GM19397 (cell line): ENCODE results near the gene ARAF.
"Not testable (repeated sequence)": the region's sequence is repeated elsewhere in the genome, so short reads cannot be mapped to it uniquely, and the experiment has no call there.

Source experiments
- ATAC-seq: cut with Tn5 transposase; IDR thresholded peaks from one replicate; pipeline ENCODE4 v1.9.1; 2021; ENCODE audit warnings: mild to moderate bottlenecking, moderate library complexity; ENCODE audit not compliant: unreplicated experiment

The ARAF gene

DNA sequence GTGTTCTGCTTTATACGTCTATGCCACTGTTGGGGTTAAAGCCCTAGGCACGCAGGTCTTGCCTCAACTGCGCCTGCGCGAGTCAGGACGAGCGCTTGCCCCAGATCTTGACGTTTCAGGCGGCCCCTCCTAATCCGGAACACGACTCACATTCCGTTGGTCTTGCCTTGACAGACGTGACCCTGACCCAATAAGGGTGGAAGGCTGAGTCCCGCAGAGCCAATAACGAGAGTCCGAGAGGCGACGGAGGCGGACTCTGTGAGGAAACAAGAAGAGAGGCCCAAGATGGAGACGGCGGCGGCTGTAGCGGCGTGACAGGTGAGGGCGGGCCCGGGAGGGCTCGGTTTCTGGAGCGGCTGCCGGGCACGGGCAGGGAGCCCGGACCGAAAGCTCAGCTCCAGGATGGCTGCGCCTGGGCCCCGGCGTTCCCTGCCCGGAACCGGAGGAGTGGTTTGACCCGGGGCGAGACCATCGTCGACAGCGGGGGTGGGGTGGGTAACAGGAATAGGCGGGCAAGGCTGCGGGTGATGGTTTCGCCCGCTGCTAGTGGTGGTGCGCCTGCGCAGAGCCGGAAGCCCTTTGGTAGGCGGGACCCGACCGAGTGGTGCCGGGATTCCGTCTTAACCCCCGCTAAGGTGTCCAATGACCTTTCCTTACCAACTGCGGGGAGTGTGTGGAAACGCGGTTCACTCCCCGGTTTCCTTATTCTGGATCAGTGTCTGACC is at the start of gene ARAF:
Gene ARAF, plus strand, starts transcription at position 272 of the 725 bp plus-strand sequence. CDS start 1,763 bp downstream, outside the sequence.
- peak; percentile 86 for ATAC-seq

DNA sequence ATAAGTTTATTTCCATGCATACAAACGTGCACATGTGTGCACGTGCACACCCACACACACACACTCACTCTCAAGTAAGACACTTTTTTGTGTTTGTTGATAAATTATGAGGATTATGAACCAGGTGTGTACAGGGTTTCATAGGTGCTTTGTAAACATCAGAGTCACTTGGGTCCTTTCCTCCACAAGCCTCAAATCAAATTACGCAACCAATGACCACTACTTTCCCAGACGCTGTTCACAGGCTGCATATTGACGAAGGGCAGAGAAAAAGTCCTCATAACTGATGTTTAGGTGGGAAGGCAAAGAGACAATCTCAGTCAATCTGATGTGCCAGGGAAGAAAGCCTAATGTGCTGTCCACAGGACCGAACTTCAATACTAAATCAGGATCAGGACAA is 48.6 kb upstream of the ARAF start:
- ATAC-seq, result not testable (repeated sequence)

DNA sequence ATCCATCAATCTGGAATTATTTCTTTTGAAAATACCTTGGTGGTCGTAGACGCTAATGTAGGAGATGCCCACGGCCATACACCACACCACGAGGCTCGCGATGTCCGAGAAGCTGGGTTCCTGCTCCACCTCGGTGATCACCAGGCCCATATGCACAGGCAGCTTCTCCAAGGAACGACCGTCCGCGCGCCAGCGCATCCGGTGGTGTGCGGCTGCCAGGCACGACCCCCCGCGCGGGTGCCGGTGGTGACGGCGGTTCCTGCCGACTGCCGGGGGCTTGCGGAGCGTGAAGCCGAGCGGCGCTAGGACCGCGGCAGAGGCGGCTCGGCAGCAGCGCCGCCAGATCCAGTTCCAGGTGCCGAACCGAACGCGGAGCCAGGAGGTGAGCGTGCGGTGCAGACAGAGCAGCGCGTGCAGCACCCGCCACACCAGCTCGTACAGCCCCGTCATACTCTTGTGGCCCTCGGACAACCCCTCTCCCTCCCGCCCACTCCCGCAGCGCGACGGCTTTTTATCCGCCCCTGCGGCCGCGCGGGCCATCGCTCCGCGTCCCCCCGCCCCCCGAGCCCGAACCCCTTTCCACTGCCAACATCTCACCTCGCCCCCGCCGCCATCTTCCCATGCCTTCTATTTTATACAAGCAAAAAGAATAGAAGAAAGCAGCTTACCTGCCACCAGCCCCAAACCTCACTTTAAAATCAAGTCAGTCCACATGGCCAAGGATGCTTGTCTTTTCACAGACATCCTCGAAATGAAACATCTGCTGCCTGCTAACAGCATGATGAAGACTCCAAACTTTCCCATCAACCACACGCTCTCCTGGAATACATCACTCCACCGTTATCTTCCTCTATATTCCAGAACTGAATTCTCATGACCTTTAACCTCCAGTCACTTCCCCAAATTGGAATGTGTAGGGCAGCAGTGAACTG is 47.7 kb upstream of the ARAF start:
- peak; percentile 67 for ATAC-seq

DNA sequence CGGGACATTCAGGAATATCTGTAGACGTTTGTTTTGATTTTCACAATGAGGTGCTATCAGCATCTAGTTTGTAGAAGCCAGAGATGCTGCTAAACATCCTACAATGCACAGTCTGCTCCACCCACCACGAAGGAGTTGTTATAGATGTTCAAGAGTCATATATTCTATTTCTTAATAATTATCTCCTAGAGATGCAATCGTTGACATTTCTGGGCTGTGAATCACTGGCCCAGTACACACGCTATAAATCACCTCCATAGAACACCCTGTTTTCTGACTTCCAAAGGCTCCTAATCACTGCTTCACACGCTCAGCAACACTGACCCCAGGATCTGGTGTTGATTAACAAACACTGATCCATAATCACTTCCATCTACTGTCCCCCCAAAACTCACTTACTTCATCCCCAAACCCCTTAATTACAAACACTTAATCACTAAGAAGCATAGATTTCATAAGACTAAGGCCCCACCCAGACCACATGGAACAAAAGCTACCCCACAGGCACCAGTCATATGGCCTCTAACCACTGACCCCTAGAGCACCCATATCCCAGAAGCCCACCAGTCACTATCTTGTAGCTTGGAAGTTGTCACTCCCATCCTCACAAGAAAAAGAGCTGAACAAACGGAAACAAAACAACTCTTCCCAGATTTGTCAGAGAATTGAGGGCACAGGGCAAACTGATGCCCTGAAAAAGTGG is 46.3 kb upstream of the ARAF start:
- ATAC-seq, result no peak

DNA sequence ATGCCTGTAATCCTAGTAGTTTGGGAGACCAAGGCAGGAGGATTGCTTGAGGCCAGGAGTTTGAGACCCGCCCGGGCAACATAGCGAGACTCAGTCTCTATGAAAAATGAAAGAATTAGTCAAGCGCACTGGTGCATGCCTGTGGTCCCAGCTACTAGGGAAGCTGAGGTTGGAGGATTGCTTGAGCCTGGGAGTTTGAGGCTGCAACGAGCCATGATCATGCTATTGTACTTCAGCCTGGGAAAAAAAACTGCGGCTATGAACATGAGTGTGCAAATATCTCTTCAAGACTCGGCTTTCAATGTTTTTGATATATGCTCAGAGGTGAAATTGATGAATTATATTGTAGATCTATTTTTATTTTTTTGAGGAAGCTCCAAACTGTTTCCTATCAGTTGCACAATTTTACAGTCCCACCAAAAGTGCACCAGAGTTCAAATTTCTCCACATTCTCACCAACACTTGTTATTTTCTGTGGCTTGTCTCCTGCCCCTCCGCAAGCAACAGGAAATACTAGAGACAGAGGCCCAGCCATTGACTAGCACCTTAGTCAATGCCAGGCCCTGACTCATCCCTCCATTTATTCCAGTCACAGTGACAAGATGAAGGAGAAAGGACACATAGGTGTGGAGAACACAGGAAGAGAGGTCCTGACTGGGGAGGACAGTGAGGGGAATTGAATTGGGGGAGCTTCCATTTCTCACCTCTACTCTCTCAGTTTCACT is 44.9 kb upstream of the ARAF start:
- ATAC-seq, result no peak

DNA sequence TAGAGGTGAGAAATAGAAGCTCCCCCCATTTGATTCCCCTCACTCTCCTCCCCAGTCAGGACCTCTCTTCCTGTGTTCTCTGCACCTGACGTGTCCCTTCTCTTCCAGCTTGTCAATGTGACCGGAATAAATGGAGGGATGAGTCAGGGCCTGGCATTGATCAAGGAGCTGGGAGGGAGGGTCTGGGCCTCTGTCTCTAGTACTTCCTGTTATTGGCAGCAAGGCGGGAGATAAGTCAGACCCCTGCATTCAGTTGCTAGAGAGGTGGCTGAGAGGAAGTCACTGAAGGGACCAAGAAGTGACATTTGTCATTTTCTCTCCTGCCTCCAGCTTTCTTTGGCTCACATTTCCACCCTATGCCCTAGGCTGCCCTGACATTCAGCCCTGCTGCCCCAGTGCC is 42.9 kb upstream of the ARAF start:
- ATAC-seq, result no peak

DNA sequence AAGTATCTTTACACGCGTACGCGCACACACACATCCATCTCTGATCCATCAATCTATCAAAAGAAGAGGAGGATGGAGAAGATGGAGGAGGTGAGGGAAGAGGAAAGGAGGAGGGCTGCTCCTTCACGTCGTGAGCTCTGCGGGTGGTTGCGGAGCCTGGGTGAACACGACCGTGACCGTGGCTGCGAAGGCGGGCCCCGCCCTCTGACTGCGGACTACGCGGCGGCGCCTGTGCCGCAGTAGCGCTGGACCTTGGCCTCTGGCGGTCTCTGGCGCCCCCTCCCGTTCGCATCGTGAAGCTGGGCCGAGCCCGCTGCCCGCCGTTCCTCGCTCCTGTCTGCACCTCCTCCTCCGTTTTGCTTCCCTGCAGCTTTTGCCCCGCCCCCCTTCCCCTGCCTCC is 37.7 kb upstream of the ARAF start:
- ATAC-seq, result peak; percentile 93

DNA sequence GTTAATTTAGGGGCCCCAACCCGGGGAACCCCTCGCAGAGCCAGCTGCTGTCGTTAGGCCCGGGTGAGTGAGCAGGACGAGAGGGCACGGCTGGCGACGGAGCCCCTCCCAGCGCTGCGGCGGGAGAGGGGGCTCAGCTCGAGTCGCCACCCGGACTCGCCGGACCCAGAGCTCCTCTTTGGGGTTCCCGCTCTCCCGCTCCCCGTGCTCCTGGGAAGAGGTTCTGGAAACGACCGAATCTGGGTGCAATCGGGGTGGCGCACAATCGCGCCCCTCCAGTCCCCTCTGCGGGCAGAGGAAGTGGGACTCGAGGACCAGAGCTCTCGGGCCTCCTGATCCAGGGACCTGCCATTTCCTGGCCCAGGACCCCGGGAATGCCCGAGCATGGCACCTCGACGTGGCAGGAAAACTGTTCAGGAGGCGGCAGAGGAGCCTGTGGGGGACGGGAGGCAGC is 37.3 kb upstream of the ARAF start:
- ATAC-seq, result no peak

DNA sequence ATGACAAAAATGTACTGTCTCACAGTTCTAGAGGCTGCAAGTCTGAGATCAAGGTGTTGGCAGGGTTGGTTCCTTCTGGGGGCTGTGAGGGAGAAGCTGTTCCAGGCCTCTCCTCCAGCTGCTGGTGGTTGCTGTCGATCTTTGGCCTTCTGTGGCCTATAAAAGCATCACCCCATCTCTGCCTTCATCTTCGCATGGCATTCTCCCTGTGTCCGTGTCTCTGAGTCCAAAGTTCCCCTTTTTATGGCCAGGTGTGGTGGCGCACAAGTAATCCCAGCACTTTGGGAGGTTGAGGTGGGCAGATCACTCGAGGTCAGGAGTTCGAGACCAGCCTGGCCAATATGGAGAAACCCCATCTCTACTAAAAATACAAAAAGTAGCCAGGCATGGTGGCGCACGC is 31.5 kb upstream of the ARAF start:
- no peak for ATAC-seq

DNA sequence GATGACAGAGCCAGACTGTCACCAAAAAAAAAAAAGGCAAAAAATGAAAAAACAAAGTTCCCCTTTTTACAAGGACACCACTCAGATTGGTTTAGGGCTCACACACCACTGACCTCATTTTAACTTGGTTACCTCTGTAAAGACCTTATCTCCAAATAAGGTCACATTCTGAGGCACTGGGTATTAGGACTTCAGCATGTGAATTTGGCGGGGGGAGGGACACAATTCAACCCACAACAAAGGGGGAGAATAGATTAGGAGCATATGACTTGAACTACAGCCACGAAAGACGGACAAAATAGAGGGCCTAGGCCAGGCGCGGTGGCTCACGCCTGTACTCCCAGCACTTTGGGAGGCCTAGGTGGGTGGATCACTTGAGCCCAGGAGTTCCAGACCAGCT is 31.0 kb upstream of the ARAF start:
- no peak for ATAC-seq

DNA sequence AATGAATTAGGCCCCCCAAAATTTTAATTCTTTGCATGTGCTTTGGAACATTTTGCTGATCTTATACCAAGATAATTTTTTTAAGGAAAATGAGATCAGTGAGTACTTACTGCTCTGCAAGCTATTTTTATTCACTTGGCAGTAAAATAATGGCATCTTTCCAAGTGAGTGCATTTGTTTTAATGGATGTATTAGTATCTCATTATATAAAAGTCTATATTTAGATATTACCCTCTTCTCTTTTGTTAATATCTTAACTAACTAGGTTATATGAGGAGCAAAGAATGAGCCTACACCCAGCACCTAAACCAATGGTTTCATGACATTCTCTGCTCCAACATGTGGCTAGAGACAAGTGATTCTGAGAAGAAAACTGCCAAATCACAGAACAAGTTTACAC is 21.1 kb upstream of the ARAF start:
- ATAC-seq, result no peak

DNA sequence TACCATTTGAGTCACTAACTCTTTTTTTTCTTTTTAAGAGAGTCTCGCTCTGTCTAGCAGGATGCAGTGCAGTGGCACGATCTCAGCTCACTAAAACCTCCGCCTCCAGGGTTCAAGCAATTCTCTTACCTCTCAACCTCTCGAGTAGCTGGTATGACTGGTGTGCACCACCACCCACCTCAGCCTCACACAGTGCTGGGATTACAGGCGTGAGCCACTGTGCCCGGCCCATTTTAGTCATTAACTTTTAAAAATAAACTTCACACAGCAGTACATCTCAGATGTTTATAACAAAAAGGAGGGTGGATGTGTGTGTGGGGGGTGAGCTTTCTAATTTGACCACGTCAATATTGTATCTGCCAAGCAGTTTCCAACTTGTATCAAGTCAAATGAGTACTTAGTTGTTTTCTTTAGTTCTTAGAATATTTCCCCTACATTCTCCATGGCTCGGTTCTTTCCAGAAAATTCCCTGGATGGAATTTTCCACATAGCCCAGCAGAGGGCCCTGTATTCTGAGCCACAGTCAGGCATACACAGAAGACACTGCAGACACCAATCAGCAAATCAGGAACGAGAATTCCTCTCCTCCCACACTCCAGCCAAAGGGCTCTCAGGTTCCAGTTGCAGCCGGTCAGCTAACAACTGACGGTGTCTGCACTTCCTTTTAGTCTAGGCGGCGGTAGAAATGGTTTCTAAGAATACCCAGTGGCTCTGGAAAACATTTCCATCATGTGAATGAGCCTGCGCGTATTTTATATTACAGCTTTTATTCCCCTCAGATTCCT is 20.1 kb upstream of the ARAF start:
- ATAC-seq, result no peak

DNA sequence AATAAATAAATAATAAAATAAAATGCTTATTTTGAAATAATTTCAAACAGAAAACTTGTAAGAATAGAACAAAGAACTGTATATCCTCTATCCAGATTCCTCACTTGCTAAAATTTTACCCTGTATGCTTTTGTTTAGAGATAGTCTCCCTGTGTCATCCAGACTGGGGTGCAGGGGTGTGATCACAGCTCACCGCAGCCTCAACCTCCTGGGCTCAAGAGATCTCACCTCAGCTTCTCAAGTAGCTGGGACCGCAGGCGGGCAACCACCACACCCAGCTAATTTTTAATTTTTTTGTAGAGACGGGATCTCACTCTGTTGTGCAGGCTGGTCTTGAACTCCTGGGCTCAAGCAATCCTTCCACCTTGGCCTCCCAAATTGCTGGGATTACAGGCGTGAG is 17.5 kb upstream of the ARAF start:
- ATAC-seq, result no peak

DNA sequence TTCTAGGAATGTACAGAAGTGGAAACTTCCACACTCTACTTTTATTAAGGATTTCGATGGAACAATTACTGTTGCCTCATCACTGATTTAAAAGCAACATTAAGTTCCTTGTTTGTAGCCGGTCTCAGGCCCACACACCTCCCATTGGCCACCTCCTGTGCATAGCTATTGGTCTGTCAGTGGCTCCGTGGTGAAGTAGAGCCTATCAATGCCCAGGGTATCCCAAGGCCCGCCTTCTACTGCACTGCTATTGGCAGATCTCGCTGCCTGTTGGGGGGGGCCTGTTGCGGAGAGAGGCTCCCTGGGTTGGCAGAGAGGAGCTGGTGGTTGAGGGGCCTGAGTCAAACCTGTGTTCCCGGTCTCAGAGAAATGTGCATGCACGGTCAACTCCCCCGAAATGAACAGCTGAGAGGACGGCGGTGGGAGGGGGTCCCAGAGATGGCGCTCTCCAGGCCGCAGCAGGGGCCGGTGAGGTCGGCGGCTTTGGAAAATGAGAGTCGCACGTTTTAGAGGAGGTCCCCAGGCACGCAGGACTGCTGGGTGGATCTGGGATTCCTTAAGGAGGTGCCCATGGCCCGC is 4.9 kb upstream of the ARAF start:
- ATAC-seq, result peak; percentile 85

DNA sequence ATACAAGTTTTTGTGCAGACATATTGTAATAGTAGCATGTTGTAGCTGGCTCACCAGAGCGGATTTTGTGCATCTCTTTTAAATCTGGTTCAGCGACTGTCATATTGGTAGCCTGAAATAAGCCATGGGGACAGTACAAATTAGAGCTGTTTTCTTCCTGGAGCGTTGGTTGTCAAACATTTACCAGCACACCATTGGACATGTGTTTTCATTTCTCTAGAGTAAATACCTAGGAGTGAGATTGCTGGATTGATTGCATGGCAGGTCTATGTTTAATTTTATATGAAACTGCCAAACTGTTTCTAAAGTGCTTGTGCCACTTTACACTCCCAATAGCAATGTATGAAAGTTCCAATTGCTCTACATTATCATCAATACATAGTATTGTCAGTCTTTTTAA is 2.6 kb upstream of the ARAF start:
- ATAC-seq, result no peak

DNA sequence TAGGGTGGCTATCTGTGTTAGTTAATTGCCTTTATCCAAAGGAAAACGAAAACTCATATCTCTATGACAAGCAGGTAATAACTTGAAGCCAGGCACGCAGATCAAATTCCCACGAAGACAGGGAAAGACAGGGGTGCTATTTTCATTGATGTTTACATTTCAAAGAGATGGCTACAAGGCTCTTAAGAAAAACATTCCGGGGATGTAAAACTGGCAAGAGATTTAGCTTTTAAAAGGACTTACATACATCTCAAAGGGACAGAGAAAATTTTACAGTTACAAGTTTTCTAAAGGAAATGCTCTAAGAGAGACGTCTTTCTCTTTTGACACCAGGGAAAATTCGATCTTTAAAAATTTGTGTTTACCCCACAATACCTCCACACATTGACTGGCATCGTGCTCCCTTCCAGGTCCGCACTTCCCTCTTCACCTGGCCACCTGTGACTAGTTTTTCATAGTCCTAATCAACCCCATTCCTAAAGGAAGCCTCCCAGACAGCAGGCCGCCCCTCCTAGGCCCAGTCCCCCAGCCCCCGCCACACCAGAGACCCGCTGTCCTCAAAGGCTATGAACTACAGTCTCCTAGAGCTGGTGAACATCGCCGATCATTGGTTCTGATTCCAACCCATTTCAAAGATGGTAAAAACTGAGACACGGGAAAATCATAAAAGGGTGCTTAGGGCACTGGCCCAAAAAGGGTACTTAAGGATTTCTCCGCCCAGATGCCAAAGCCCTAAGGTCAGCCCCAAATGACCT is 649 bp upstream of the ARAF start:
- no peak for ATAC-seq

DNA sequence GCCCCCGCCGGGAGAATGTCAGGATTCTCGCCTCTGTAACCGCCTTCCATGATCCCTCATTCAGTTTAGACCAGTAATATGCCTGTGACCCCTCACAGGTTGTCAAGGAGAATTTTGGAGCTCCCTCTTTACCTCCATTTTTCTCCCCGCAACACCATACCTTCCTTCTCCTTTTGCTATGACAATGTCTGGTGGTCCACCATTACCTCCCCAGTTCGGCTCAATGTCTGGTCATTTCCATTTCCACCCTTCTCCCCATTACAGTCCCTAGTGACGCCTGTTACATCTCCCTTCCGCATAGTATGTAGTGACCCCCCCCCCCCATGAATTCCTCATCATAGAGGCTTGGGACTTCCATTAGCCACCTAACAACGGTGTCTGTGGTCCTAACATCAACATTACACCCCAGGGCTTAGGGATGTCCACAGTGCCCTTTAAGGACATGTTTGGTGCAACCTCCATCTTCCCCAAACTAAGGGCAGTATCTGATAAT is 700 bp downstream of the ARAF start:
- ATAC-seq, result no peak

DNA sequence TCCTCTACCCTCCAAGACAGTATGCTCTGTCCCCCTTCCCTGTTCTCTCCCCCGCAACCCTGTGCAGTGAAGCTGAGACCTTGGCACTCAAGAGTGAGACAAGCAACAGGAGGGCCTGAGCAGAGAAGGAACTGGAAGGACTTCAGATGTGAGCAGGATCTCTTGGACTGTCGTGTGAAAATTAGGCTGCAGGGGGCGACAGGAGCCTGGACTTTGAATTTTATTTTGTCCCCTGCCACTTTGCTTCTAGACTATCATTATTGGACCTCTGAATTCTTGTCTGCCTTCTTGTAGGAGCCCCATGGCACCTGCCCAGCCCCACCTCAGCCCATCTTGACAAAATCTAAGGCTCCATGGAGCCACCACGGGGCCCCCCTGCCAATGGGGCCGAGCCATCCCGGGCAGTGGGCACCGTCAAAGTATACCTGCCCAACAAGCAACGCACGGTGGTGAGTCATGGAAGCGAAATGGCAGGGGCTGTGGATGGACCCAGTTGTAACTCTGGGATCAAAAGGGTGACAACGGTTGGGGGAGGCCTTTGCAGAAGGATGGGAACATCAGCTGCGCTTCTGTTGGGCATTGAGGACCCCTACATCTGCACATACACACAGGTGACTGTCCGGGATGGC is 1.7 kb downstream of the ARAF start:
- no peak for ATAC-seq
